Measurements from ENCODE around the gene FHIT.

FHIT gene

DNA sequence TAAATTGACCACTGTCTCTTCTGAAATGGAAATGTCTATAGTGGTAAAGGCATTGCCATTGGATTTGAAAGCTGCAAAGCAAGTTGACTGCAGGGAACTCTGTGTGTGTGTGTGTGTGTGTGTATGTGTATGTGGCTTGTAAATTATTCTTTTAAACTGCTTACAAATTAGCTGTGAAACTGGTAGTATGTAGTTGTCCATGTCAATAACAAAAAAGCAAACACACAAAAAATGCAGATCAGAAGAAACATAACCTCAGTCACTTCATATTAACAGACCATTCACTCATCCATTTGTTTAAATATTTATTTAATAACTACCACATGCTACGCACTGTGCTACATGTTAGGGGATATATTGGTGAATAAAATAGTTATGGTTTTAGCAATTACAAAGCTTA, 837.7 kb downstream of the FHIT start:
- Histone ChIP-seq H3K4me3 (ENCODE audit: low read length) (no peak overlapping the region), H2AFZ (ENCODE audit: low read depth, low read length) (no peak overlapping the region), H4K20me1 (ENCODE audit: insufficient read depth, low read length) (no peaks in the 10 kb centered on the region), H3K36me3 (replicated peaks; ENCODE audit: low read depth, low read length) (no peaks in the 10 kb centered on the region), H3K27ac (ENCODE audit: low read length) (no peak overlapping the region), H3K4me1 (ENCODE audit: low read length) (no peaks in the 10 kb centered on the region), H3K27me3 (ENCODE audit: low read depth, low read length) (no peaks in the 10 kb centered on the region), H3K9me3 (ENCODE audit: insufficient read depth, low read length) (no peaks in the 10 kb centered on the region), H3K4me2 (ENCODE audit: low read length) (no peak overlapping the region), H3K79me2 (ENCODE audit: low read length) (no peaks in the 10 kb centered on the region), H3K9ac (ENCODE audit: low read length) (no peak overlapping the region)
- TF ChIP-seq, protein P1, sequence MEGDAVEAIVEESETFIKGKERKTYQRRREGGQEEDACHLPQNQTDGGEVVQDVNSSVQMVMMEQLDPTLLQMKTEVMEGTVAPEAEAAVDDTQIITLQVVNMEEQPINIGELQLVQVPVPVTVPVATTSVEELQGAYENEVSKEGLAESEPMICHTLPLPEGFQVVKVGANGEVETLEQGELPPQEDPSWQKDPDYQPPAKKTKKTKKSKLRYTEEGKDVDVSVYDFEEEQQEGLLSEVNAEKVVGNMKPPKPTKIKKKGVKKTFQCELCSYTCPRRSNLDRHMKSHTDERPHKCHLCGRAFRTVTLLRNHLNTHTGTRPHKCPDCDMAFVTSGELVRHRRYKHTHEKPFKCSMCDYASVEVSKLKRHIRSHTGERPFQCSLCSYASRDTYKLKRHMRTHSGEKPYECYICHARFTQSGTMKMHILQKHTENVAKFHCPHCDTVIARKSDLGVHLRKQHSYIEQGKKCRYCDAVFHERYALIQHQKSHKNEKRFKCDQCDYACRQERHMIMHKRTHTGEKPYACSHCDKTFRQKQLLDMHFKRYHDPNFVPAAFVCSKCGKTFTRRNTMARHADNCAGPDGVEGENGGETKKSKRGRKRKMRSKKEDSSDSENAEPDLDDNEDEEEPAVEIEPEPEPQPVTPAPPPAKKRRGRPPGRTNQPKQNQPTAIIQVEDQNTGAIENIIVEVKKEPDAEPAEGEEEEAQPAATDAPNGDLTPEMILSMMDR (IDR thresholded peaks at IDR 0.05; ENCODE audit: low read depth, low read length): no peak
- no peak for TF ChIP-seq EZH2phosphoT487 (IDR thresholded peaks at IDR 0.05; ENCODE audit: low read depth)

DNA sequence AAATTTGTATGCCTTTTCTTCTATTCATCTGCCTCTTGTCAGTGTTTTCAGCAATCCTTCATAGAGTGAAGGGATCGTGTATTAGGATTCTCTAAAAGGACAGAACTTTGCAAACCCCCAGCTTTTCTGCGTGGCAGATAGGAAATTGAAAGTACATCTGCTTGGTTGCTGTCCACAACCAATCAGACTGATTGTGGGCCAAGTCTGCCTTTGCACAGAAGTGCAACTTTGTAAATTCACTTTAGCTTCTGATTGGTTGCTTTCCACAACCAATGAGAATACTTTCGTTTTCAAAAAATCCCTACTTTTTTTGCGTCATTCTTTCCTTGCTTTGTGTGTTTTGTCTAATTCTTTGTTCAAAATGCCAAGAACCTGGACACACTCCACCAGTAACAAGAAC, 847.4 kb downstream of the FHIT start:
- Histone ChIP-seq H3K9me3 (ENCODE audit: insufficient read depth, low read length) (no peaks in the 10 kb centered on the region), H4K20me1 (ENCODE audit: insufficient read depth, low read length) (no peaks in the 10 kb centered on the region), H3K27ac (ENCODE audit: low read length) (no peak overlapping the region), H3K36me3 (replicated peaks; ENCODE audit: low read depth, low read length) (no peaks in the 10 kb centered on the region), H2AFZ (ENCODE audit: low read depth, low read length) (no peak overlapping the region), H3K79me2 (ENCODE audit: low read length) (no peaks in the 10 kb centered on the region), H3K27me3 (ENCODE audit: low read depth, low read length) (no peaks in the 10 kb centered on the region), H3K4me1 (ENCODE audit: low read length) (no peaks in the 10 kb centered on the region), H3K4me2 (ENCODE audit: low read length) (no peak overlapping the region), H3K4me3 (ENCODE audit: low read length) (no peak overlapping the region), H3K9ac (ENCODE audit: low read length) (no peak overlapping the region)
- TF ChIP-seq, protein P1 (IDR thresholded peaks at IDR 0.05; ENCODE audit: low read depth, low read length): no peak
- TF ChIP-seq EZH2phosphoT487 (IDR thresholded peaks at IDR 0.05; ENCODE audit: low read depth): no peak

DNA sequence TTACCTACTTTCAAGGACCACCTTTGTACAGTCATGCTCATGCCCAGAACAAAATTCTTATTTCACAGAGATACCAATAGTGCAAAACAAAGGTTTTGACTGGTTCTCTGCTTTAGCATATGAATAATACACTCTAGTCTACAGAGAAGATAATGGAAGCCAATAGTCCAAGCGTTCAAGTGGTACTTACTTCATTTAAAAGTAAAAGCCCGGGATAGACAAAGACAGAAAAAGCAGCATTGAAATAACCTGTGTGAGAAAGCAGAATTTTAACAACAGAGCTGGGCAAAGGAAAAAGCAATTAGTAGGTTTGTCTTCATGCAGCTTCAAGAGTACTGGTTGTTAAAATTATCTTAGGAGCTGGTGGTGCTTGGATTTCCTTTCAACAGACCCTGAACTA, 848.3 kb downstream of the FHIT start:
- no peak for TF ChIP-seq EZH2phosphoT487 (IDR thresholded peaks at IDR 0.05; ENCODE audit: low read depth)
- TF ChIP-seq, protein P1 (IDR thresholded peaks at IDR 0.05; ENCODE audit: low read depth, low read length): no peak
- Histone ChIP-seq H3K79me2 (ENCODE audit: low read length) (no peaks in the 10 kb centered on the region), H4K20me1 (ENCODE audit: insufficient read depth, low read length) (no peaks in the 10 kb centered on the region), H3K9me3 (ENCODE audit: insufficient read depth, low read length) (no peaks in the 10 kb centered on the region), H3K27me3 (ENCODE audit: low read depth, low read length) (no peaks in the 10 kb centered on the region), H3K36me3 (replicated peaks; ENCODE audit: low read depth, low read length) (no peaks in the 10 kb centered on the region), H2AFZ (ENCODE audit: low read depth, low read length) (no peak overlapping the region), H3K9ac (ENCODE audit: low read length) (no peak overlapping the region), H3K27ac (ENCODE audit: low read length) (no peak overlapping the region), H3K4me3 (ENCODE audit: low read length) (no peak overlapping the region), H3K4me2 (ENCODE audit: low read length) (no peak overlapping the region), H3K4me1 (ENCODE audit: low read length) (no peaks in the 10 kb centered on the region)

DNA sequence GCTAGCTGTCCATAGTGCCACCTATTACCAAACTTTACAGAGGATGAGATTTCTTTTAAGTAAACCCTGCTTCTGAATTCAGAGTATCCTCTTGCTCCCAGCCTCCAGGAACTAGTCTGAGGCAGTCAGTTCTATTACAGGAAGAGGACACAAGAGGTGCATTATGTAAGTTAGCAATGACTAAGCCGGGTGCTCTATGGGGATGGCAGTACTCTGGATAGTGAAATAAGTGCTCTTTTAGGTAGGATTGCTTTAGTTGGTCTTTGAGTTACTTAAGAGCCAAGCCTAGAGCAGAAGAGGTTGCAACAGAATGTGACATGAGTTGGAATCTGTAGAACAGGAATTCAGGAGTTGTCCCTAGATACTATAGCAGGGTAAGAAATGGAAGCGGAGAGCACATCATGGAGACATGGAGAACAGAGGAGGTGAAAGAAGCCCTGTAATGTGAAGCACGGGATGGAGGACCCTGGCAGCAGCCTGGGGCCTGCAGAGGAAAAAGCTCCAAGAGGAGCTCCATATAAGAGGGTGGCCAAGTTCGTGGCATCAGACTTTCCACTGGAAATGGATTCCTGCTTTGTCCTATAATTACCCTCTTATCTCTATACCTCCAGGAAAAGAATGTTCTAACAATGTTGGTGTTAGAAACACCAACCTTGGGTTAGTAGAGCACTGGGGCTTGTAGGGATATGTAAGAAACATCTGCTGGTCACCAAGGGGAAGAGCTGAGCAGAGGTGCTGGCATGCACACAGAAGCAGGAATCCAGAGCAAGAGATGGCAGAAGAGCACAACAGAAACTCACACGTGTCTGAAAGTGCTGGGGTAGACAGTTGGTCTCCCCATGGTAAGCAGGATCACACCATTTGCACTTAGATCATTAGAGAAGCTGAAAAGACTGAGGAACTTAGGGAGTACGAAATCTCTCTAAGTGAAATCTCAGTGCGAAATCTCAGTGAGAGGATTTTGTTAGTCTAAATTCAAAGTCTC, 851.1 kb downstream of the FHIT start:
- Histone ChIP-seq H3K36me3 (replicated peaks; ENCODE audit: low read depth, low read length) (no peaks in the 10 kb centered on the region), H3K79me2 (ENCODE audit: low read length) (no peaks in the 10 kb centered on the region), H3K4me3 (ENCODE audit: low read length) (no peak overlapping the region), H3K9me3 (ENCODE audit: insufficient read depth, low read length) (no peaks in the 10 kb centered on the region), H2AFZ (ENCODE audit: low read depth, low read length) (no peak overlapping the region), H3K9ac (ENCODE audit: low read length) (no peak overlapping the region), H4K20me1 (ENCODE audit: insufficient read depth, low read length) (no peaks in the 10 kb centered on the region), H3K4me1 (ENCODE audit: low read length) (no peaks in the 10 kb centered on the region), H3K27me3 (ENCODE audit: low read depth, low read length) (no peaks in the 10 kb centered on the region), H3K4me2 (ENCODE audit: low read length) (no peak overlapping the region), H3K27ac (ENCODE audit: low read length) (no peak overlapping the region)
- TF ChIP-seq, protein P1 (IDR thresholded peaks at IDR 0.05; ENCODE audit: low read depth, low read length): no peak
- no peak for TF ChIP-seq EZH2phosphoT487 (IDR thresholded peaks at IDR 0.05; ENCODE audit: low read depth)
